ENCODE measurements around the gene RNF217.
A peak's percentile ranks its signal among the peaks of the same experiment; 100 is the strongest.
"Not testable (repeated sequence)": the region's sequence is repeated elsewhere in the genome, so short reads cannot be mapped to it uniquely, and the experiment has no call there.

The RNF217 gene

DNA sequence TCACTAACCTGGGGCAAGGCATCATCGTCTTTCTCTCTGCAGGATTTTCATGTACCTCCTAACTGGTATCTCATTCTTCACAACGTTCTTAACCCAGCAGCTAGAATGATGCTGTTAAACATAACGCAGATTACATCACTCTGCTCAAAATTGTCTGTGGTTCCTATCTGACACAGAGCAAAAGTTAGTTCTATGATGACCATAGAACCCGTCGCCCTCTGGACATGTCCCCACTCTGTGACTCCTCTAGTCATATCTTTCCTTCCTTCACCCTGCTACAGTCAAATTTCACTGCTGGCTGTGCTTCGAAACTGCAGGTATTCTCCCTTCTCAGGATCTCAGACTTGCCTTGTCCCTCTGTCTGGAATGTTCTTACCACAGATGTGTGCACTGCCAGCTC, 103.9 kb downstream of the RNF217 start:
- DNase-seq, result no peak

DNA sequence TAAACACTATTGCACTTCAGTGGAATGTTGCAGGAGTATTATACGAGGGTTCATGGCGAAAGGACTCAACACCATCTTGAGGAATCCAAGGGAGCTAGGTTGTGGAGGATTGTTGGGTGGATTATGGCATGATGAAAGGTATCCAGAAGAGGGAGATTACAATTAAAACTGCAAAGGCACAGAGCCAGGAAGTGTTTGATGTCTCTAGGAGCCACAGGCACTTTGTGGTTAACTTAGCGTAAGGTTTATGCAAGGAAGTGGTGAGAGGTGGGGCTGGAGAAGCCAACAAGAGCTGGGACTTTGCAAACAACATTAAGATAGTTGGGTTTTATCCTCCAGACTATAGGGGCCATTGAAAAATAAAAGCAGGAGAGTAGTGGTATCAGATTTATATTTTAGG, 104.7 kb downstream of the RNF217 start:
- DNase-seq, result no peak

DNA sequence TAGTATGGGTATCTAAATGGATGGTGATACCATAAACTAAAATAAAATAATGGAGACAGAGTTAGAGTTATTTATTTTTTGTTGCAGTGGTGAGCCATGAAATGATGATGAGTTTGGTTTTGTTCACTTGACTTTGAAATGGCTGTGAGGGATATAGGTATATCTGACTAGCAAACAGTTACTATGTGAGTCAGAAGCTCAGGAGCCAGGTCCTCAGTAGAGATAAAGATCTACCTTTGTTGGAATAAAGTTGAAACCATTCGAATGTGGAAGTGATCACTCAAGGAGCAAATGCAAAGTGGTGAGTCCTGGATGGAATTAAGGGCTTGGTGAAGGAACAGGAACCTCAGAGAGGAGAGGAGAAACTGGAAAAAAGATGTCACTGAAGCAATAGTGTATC, 105.3 kb downstream of the RNF217 start:
- DNase-seq, result no peak

DNA sequence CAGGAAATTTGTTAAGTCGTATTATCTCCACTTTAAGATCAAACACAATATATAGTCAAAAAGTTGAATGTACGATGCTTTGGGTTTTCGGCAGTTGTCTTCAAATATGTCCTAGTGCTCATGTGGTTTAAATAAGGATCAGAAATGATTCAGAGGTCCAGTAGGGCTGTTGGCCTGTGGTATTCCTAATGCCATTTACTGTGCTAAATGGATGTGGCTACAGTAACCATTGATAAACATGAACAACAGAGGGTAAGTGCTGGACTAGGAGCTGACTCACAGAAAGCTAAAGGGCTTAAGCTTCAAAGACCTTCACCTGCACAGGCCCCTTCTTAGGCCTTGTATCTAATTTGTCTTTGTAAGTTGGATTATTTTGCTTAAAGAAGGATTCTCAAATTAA, 110.8 kb downstream of the RNF217 start:
- DNase-seq, result no peak

DNA sequence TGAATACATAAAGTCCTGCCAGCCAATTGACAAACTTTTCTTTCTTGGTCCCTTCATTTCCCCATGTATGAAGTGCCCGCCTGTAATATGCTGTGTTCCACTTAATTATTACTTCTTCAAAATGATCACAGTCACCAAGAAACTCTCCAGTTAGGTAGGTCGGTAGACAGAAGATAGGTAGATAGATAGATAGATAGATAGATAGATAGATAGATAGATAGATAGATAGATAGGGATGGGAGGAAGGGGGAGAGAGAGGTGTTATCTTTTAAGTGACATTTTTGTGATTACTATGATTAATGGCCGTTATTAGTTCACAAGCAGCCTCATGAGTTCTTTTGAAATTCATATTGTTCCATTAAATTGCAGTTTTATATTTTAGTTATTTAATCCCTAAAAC, 111.9 kb downstream of the RNF217 start:
- DNase-seq, result no peak

DNA sequence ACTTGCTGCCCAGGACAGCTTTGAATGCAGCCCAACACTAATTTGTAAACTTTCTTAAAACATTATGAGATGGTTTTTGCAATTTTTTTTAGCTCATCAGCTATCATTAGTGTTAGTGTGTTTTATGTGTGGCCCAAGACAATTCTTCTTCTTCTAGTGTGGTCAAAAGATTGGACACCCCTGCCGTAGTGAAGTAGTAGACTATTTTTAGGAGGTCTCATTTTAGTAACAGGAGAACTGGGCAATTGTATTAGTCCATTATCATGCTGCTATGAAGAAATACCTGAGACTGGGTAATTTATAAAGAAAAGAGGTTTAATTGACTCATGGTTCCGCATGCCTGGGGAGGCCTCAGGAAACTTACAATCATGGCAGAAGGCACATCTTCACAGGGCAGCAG, 112.8 kb downstream of the RNF217 start:
- not testable (repeated sequence) for DNase-seq

DNA sequence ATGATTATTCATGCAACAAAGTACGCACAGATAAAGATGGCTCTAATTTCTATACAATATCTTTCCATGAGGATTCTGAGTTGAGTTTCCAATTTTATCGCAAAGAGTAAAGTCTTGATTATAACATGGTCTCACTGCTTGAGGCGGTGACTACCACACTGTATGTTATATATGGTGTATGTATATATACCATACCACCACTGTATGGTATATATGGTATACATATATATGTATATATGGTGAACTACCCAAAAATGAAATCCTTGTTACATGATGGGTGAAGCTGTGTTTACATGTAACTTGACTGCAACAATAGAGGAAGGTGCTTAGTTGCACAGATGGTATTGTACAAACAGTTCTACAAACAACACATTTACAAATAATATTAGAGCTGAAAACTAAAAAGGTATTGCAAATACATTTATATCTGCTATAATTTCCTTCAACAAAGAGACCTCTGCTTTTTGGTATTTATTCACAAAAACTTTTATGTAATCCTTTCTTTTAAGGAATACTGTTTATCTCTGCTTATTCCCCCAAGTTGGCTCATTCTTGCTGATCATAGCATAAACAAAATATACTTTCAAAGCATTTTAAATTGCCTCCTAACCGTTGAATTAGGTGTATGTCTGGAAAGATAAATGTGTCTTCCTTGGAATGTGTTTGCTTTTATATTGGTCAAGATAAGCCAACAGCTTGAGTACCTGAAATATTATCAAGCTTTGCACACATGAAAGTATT, 113.7 kb downstream of the RNF217 start:
- no peak for DNase-seq

DNA sequence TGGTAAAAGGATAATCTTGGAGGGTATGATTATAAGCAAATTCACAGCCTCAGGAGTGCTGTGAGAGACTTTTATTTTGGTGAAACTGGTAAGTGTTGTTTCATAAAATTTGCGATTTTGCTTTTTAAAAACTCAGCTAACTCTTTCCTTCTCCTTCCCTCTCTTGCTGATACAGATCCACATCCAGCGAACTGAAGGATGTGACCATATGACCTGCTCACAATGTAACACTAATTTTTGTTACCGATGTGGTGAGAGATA, 114.2 kb downstream of the RNF217 start:
- no peak for DNase-seq

DNA sequence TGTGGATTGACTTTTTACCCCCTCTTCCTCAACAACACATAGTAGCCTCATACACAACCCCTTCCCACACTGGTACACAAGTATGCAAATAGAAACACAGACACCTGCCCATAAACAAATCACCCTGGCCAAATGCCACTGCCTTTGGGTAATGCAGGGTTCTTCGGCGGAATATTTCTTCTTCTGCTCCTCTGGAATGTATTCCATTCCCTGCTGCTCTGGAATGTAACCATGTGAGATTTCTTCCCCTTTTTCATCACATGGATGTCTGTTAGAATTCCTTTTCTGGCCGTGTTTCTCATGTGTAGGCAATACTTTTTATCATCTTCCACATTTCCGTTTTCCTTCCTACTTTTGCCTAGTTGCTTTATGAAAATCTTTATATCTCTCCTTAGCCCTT, 115.2 kb downstream of the RNF217 start:
- DNase-seq, result no peak

DNA sequence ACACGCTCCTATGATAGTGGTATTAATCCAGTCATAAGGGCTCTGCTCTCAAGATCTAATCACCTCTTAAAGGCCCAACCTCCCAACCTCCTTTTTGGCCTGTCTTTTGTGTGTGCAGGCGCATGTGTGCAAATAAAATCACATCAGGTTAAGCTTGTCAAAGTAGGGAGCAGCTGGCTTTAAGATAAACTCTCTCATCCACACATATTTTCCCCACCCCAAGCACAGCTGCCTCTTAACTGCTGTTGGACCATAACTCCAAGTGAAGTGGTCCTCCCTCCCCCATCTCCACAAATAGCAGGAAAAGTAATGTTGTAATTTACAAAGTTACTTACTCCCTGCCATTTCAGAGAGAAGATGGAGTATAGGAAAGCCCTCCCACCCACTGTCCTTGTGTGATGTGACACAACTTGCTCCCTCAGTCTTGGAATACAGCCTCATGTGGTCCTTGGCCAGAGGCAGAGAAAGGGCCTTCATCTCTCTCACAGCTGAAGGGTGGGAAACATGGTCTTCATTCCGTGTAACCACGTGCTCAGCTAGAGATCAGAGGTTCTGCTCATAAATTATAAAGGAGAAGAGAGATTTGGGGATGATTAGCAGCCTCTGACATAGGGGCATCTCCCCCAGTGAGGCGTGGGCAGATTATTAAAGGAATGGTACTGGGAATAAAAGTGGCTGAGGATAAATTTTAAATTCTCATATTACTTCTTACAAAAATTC, 116.5 kb downstream of the RNF217 start:
- DNase-seq, result no peak

DNA sequence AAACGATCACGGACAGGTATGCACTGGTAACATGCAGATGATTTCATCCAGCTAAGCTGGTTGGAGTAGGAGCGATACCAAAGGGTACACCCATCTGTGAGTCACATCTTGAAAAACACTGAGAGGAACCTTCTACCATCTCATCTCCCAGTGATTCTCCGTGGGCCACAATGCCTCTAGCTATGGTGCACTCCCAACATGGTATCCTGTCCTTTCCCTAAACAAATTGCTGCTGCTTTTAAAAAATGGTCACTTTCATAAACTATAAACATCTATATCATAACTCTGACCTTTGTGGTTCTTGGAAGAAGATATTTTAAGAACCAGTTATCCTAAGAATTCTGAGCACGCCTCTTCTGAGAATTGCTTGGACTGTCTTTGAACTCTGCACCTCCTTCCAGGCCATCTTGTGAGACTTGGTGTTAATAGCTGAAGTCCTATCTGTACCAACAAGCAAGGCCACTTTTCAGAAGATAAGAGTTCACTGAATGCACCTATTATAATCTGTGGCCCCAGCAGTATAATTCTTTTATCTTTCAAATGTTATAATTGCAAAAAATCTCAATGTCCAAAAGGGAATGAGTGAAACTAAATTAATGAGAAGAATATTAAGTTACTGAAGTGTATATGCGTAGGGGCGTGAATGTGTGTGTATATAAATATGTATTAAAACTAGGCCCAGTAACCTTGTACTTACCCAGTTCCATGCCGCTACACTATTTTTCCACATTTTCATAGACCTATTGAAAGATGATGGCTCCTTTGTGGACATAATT, 120.9 kb downstream of the RNF217 start:
- no peak for DNase-seq

DNA sequence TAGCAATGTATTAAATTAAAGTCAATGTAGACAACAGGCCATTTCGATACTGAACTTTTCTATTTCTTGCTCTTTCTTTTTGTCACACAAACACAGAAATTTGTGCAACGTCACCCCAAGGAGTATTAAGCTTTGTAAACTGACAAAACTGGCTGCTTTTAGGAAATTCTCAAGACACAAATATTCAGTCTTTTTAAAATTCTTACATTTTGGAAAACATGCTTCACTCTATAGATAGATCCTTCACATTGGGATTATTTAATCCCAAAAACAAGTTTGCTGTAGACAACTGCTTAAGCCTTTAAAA, 121.4 kb downstream of the RNF217 start:
- no peak for DNase-seq

DNA sequence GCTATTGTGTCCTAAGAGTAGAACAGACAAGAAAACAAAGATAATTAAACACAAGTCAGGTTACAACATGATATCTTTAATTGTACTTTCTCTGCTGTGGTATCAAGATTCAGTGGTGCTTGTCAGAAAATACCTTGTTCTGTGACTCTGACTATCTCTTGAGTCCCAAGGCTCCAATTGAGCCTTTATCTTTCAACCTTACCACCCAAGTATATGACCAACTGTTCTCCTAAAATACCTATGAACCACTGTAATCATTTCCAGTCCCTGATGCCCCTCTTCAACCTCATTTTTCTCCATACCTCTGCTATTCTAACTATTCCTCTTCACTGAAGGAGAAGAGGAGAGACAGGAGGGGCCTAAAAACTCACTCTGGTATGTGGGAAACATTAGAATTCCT, 124.5 kb downstream of the RNF217 start:
- no peak for DNase-seq

DNA sequence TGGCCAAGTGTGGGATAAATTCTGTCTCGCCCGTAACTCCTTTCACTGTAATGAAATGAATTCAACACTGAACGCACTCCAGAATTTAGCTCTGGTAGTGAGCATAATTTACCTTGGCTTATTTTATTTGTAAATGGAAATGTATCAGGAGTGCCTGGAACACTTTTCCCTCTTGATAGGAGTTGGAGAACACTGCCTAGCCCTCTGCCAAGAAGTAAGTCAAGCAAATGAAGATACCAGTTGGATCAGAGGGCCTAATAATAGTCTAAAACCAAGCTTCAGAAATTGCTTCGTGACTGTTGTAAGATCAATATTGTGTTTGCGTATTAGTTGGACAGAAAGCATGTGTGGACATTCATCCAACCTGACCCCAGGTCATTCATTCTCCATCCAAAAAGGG, 126.7 kb downstream of the RNF217 start:
- DNase-seq, result no peak

DNA sequence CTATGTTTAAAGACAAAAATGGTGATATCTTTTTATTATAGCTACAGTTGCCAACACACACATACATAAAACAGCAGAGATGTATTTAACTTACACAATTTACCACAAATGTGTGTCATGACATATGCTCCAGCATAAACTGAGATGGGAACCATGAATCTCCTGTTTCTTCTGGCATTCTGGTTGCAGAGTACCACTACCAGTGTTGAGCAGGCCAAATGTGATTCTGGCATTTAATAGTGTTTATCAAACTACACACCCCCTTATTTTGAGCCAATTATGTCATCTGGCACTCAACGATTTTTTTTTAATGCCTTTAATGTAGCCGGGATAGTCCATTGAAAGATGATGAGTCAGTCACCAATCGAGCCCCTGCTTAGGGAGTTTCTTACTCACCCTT, 132.3 kb downstream of the RNF217 start:
- DNase-seq, result no peak

DNA sequence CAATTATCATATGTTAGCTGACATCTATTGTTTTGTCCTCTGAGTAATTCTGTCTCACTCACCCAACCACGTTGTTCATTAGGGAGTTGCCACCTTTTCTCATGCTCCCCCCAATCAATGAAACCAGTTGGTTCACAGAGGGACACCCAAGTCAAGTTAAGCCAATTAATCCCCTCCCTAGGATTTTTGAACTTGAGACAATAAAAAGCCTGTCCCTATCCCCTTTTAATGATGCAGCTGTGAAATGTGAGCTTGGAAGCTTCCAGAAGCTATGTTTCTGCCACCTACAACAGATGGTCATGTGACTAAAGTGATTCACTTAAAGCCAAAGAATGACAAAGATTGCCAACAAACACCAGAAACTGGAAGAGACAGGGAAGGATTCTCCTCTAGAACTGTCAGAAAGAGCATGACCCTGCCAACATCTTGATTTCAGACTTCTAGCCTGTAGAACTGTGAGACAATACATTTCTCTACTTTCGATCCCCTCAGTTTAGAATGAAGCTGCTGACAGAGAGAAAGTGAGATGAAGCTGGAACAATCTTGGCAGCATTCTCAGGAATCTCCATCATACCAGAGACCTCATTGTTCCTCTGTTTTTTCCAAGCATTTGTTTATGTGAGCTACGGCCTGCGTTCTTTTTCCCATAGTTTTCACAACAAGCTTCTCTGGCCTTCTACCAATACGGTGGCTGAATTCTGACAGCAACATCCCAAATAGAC, 133.5 kb downstream of the RNF217 start:
- no peak for DNase-seq

DNA sequence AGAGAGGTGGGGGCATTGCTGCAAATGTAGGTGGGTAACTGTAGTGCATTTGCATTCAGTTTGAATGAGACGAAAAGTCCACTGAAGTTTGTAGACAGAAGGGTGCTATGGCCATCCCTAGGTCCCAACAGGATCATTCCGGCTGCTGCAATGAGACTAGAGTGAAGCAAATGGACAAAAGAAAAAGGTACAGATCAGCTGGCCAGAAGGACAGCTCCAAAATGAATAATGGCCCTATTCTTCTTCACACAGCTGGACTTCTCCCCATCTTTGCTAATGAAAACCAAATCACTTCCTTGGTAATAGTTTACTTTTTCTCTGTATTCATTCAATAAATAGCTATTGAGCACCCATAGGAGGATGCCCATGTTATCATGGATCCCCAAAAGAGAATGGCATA, 134.9 kb downstream of the RNF217 start:
- no peak for DNase-seq

DNA sequence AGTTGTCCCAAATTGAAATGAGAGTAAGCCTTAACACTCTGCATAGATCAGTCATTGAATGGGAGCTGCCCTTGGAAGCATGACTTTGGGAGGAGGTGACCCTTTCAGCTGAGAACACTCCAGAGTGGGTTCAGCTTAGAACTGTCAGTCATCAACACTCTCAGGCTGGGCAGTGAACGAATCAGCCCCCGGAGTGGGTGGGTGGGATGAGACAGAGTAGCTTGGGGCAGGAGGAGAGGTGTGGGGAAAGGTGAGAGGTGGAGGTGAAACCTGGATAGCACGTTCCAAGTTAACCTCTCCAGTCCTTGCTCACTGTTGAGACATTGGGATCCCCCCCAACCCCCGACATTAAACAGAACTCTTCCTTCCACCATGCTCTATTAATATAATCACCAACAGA, 136.0 kb downstream of the RNF217 start:
- no peak for DNase-seq

DNA sequence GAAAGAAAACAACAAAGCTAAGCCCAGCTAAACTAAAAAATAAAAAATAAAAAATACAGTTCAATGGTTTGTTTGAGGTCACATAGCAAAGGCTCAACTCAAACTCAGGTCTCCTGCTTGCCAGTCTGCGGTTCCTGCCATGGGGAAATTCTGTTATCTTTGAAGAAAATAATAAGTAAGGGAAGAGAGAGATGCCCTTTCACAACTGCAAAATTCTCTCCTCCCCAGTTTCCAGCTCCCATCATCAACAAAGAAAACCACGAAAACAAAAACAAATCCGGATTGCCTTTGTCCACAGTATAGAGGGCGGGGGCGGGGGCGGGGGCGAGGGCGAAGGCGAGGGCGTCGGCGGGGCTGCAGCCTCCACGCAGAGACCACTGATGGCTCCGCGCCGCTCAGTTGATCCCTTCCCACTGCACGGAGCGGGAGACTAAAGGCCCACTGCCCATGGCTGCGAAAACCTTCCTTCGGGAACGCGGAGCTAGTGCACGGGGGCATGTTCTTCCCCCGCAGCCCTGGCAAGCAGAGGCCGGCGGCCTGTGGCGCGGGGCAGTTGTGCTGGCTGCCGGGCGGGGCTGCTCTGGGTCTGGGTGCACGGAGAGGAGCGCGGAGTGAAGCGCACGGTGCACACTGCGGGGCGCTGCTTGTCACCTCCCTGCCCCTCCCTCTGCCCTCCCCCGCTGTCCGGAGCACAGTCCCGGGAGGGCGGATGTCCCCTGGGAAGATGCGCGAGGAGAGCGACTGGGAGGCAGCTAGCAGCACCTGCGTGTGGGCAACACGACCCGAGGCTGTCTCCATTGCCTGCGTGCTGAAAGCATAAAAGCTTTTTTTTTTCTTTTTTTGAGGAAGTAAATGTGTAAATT, 137.2 kb downstream of the RNF217 start:
- DNase-seq, result peak; percentile 1

DNA sequence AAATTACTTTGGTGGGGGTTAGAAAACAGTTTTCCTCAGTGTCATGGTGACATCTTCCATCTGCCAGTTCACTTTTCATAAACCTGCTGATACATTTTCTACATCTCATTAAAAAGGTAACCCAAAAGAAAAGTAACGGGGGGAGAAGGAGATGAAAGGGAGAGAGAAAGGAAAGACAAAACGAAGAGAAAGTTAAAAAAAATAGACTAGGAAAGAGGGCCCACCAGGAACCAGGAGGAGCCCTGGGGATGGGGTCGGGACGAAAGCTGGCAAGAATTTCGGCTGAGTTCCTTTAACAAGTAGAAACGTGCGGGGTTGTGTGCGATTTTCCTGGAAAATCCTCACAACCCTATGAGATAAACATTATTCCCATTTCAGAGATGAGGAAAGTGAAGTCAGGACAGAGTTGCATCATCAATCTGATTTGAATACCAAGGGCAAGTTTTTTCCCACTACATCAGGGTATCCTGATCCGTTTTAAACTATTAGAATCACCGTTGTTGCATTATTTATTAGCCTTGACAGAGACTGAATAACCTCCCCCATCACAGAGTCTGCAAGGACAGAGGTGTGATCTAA, 137.9 kb downstream of the RNF217 start:
- no peak for DNase-seq

DNA sequence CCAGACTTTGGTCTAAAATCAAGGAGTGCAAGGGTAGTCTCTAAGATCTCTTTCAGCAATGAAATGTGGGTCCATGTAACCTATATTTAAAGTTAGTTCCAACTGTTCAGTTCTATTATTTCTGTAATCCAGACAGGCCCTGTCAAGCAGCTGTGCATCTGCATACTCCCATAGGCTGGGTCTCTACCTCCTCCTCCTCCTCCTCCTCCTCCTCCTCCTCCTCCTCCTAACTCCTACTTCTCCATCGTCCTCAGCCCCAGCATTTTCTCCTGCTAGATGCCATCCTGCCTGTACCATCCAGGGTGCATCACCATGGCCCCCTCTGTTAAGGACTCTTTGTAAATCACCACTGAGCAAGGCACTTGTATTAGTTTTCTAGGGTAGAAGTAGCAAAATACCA, 138.9 kb downstream of the RNF217 start:
- no peak for DNase-seq

DNA sequence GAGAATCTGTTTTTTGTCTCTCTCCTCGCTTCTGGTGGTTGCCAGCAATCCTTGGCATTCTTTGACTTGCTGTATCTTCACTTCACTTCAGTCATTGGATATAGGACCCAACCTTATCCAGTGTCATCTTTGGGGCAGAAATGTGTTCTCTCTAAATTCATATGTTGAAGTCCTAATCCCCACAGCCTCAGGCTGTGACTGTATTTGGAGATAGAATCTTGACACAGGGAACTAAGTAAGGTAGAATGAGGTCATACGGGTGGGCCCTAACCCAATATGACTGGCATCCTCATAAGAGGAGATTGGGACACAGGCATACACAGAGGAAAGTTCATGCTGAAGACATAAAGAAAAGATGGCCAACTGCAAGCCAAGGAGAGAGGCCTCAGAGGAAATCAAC, 139.4 kb downstream of the RNF217 start:
- no peak for DNase-seq

DNA sequence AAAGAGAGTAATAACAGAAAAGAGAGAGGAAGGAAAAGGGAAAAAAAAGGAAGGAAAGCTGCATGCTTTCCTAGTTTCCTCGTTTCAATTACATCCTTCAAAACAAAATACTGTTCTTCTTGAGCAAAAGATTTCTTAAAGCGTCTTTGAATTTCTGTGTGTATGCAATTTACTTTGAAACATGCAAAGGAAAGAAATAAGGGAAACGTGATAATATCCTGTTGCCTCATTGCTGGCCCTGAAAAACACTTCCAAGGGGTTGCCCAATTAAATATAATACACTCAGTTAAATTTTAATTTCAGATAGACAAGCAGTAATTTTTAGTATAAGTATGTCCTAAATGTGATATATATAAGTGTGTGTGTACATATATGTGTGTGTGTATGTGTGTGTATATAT, 140.2 kb downstream of the RNF217 start:
- no peak for DNase-seq
